HG03045 (cell line): ENCODE data around the gene WNT16.

Source experiments
- ATAC-seq: cut with Tn5 transposase; IDR thresholded peaks from one replicate; pipeline ENCODE4 v1.9.1; 2021; ENCODE audit warnings: mild to moderate bottlenecking, moderate library complexity; ENCODE audit not compliant: unreplicated experiment

WNT16 gene

DNA sequence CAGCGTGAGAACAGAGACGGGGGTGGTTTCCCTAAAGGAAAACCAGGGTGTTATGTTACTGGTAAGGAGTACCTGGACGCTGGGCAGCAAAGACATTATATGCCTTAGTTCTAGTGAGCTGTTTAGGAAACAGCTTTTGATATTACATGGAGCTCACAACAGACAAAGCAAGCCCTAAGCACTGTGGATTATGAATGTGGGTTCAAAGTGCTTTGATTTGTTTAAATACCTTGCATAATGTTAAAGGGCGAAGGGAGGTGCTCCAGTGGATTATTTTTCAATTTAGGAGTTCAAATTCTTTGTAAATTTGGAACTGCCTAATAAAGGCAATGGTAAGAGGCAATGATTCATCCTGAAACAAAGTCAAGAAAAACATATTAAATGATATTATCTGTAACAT, 13.8 kb downstream of the WNT16 start:
- ATAC-seq: no peak

DNA sequence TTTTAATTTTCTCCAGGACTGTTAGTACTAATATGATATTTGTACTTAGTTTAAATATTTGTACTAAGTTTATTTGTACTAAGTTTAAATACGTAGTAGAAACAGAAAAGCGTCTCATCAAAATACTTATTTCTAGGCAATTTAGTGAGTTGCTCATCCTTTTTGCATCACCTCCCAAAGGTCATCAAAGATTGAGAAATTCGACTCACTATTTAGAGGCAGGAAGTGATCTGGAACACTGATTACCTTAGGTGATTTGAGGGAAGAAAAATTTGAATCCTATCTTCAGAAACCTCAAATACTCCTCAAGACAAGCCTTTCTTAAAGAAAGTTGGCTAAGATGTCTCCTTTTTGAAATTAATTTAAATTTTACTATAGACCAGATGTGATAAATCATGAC, 14.5 kb downstream of the WNT16 start:
- ATAC-seq: no peak

DNA sequence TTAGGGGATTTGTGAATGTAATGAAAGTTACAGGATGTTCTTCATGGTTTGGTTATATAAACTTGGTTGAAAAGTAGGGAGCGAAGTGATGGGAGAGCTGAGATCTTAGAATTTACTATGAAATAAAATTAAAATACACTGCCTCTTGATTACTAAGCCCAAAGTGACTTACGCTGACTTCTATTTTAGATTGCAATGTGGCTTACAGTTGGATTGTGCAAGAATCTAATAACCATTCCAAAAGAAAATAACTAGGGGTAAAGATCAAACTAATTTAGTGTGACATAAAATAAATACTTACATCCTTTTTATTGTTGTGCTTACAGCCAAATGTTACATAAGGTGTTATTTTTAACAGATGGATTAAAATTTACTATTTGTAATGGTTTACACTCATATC, 15.3 kb downstream of the WNT16 start:
- no peak for ATAC-seq

DNA sequence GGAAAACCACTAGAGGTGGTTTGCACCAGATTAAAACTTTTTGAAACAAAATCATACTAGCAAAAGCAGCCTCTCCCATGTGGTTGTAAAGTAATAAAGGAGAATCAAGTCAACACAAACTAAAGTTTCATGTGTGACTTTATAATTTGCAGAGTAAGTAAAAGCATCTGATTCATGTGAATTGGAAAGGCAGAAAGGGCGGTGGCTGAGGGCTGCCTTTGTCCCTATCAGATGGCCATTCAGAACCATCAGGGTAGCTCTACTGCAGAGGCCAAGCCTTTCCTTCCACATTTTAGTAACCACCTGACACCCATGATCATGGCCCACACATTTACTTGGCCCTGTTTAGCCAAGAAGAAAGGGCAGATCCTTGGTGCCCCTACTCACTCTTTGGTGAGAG, 15.7 kb downstream of the WNT16 start:
- no peak for ATAC-seq

DNA sequence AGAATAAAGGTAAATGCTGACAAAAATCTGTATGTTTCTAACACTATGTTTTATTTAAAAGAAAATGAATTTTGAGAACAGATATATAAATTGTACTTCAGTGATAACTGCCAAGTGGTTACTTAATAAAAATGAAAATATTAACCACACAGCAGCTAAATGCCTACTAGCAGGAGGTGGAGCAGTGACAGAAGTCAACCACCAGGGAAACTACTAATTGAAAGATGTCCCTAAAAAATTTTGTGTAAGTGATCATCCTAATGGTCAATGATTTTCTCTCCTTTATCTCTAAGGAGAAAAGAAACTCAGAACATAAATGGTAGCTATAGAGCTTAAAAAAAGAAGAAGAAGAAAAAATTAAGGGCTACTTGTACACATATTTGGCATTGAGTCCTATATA, 22.9 kb downstream of the WNT16 start:
- ATAC-seq: no peak

DNA sequence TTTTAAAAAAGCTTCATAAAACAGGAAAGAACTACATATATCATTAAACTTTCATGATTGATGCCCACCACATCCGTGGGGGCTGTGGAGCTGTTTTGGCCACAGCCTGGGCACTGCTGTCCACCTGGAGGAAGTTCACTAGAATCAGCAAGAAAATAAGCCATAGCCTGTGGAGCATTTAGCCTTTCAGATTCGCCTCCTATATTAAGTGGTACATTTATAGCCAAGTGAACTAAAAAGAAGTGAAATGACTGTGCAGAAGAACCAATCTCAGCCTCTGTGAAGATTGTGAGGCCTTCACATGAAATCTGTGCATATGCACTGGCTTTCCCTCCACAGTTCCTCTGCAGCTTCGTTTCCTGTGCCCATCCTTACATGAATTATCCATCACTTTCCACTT, 23.5 kb downstream of the WNT16 start:
- ATAC-seq: no peak

DNA sequence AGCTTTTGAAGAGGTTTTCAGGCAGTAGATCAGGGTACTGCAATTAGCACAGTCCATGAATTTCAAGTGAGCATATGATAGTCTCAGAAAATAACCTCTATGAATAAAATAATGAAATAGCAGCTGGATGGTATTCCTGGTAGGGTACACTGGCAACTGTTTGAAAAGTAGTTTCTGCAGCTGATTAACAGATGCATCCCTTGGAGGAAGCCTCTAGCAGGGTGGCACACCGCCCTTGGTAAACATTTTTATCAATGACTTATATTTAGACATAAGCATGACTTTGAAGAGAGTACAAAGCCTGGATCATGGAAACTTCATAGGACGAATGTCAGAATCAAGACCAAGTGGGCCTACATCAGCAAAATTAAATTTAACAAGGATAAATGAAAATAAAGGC, 26.8 kb downstream of the WNT16 start:
- no peak for ATAC-seq

DNA sequence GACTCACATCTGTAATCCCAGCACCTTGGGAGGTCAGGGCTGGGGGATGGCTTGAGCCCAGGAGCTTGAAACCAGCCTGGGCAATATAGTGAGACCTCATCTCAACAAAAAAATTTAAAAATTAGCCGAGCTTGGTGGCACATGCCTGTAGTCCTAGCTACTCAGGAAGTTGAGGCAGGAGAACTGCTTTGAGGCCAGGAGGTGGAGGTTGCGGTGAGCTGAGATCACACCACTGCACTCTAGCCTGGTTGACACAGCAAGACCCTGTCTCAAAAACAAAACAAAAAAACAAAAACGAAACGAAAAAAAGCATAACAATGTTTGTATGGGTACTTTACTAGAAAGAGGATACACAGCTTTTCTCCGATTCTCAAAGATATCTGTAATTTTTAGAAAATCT, 31.8 kb downstream of the WNT16 start:
- no peak for ATAC-seq

DNA sequence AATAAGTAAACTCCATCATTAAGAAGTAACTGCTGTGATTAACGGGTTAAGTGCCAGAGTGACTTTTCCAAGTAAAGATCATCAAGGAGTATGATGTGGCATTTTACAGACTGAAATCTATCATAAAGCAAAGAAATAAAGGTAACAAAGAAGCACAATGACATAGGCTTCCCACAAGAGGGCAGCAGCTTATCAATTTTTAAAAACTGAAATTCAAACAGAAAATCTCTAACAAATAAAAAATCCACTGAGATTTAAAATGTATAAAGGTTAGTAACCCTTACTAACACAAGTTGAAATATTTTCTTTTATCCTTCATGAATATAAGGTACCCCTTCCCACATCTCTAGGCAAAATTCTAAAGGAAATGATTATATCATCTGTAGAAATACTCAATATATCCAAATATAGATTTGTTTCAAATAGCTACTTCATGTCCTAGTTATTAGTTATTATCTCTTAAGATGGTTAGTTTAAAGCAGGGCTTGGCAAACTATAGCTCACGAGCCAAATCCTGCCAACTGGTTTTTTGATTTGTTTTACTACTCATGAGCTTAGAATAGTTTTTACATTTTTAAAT, 38.1 kb downstream of the WNT16 start:
- no peak for ATAC-seq

DNA sequence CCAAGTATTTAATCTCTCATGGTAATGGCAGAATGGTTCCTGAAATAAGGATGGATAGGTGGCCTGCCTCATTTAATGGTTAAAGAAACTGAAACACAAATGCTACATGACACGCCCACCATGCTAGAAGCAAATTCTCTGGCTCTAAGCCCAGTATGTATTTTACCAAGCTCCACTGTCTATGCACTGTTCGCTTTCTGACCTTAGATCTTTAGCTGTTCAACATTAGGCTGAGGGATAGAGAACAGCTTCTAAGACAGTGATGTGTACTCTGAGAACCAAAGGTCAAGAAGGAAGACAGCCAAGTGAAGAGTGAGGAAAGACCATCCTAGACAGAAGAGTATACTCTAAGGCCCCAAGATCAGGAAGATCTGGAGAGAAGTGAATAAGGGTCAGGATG, 40.7 kb downstream of the WNT16 start:
- ATAC-seq: peak; percentile 47

DNA sequence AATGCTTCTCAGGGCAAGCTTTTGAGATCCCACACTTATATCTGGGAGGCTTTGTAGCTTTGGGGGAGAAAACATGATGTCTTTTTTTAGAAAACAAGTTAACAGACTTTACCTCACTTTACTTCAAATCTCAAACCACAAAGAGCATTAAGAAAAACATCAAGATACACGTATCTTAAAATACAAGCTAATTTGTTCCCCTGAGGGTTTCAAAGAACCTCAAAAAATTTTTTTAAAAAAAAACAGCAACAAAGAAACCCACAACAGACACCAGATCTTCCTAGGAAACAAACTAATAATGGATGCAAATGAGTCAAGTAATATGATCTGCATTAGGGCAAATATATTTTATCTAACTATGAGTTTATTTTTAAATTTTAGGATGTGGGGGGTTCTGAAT, 42.6 kb downstream of the WNT16 start:
- ATAC-seq: no peak

DNA sequence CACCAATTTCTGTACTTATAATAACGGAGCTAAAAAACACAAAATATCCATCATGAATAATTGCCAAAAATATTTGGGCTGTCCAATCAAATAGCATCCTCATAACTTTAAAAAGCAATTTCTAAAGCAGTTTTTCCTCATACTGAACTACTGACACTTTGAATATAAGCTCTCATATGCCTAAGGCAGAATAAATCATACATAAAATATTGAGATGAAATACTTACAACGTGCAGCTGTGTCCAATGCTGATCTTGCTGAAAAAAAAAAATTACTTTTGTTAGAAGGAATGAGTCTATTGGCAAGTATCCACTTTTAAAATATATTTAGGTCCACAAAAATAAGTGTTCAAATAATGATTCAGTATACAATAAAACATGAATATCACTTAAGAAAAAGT, 43.1 kb downstream of the WNT16 start:
- ATAC-seq: no peak

DNA sequence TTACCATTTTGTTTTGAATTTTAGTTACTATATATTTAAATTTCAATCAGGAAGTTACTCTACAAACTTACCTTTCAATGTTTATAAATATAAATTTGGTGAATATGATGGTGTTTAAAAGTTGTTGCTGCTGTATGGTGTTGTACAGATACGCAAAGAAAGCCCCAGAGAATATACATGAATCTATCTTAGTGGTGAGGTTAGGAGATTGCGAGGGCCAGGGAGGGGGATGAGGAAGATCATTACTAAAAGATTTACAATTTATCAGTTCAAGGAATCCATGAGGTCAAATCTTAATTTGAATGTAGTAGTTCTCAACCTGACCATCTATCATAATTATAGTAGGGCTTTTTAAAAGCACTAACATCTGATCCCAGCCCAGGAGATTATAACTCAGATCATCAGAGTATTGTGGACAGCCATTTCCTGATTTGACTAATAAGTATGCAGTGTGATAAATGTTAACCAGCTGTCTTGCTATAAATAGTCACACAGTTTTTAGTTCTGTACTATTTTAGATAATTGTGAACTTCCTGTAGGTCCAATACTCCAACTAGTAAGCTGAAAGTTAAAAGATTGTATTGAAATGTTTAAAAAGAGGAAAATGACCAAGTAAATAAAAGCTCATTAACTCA, 43.7 kb downstream of the WNT16 start:
- ATAC-seq: peak; percentile 85

DNA sequence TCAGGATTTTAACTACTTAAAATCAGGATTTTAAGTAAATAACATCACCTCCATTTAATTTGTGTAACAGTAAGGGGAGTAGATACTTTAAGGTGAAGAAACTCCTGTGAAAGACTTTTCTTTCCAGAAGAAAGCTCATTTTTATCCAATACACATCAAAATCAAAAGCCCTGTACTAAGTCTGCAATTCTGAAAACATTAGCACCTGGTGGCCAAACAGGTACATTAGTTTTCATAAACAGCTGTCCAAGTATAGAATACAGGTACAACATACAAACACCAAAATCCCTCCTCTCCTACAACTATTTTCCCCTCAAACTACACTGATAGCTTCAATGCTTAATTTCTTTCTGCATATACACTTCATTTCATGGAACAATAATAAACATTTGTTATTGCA, 44.4 kb downstream of the WNT16 start:
- ATAC-seq: no peak

DNA sequence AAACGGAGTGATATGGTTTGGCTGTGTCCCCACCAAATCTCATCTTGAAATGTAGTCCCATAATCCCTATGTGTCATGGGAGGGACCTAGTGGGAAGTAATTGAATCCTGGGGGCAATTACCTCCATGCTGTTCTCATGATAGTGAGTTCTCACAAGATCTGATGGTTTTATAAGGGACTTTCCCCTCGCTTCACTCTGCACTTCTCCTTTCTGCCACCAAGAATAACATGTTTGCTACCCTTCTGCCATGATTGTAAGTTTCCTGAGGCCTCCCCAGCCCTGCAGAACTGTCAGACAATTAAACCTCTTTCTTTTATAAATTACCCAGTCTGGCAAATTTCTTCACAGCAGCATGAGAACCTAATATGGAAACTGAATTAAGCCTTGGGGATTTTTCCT, 48.2 kb downstream of the WNT16 start:
- no peak for ATAC-seq

DNA sequence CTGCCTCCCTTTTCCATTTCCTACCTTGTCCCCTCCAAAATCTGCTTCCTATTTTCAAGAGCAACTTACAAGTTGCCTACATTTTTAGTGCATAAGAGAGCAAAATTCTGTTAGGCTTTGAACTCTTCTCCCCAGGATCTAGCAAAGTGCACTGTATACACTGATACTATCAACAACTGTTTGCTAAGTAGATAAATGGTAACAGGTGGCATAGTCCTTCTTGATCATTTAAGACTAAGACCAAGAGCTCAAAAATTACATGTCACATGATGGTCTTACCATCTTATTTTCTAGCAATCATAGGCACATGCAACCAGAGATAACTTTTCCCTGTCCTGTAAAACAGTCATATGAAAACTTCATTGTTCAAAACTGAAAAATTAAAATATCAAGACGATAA, 51.1 kb downstream of the WNT16 start:
- ATAC-seq: no peak

DNA sequence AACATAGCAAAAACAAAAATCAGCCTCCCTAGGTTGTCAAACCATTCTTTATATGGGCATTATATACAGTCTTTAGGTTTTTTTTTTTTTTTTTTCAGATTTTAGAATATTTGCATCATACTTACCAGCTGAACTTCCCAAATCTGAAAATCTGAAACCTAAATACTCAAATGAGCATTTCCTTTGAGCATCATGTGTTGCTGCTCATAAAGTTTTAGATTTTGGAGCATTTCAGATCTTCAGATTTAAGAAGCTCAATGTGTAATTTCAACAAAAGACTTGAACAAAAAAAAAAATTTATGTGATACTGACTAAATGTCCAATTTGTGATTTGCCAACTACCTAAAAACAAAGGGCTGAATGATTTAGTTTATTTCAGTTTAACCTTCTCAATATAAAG, 53.7 kb downstream of the WNT16 start:
- ATAC-seq: no peak

DNA sequence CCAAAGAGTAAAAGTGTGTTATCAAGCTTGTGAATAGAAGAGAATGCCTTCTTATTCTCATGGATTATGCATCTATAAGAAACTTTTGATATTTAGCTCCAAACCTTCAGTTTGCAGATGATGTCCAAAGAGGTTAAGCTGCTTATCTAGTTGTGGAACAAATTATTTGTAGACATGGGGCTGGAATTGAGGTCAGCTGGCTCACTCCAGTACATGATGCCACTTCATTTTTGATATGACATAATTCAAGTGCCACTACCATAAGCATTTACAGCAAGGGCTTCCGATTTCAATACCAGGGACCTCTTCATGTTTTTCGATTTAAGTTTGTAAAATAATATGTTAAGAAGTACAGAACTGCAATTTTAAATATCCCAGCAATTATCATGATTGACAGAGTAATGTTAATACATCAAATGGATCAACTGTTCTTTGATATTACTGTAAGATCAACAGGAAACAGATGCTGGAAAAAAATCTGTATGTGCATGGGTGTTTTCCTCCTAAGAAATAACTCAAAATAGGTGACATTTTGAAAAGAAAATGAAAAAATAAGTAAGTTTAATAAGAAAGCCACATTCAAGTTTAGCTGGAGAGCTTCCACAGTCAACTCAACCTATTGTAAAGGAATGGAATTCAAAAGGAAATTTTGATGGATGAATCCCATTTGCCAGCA, 54.6 kb downstream of the WNT16 start:
- no peak for ATAC-seq

DNA sequence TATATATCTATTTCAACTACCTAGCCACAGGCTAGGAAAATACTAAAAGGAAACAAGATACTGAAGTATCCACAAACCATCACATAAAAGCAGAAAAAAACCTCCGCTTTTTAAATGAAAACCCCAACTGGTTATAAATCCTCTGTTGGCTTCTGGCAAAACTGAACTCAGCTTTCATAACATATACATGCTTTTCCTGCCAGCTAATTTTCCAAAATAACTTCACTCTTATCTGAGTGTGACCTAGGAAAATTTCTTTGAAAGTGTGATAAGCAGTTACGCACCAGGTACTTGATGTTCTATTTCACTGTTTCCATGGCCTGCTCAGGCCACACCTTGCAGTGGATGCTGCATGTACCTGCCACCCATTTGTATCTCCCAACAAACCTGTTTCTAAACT, 55.5 kb downstream of the WNT16 start:
- ATAC-seq: no peak

DNA sequence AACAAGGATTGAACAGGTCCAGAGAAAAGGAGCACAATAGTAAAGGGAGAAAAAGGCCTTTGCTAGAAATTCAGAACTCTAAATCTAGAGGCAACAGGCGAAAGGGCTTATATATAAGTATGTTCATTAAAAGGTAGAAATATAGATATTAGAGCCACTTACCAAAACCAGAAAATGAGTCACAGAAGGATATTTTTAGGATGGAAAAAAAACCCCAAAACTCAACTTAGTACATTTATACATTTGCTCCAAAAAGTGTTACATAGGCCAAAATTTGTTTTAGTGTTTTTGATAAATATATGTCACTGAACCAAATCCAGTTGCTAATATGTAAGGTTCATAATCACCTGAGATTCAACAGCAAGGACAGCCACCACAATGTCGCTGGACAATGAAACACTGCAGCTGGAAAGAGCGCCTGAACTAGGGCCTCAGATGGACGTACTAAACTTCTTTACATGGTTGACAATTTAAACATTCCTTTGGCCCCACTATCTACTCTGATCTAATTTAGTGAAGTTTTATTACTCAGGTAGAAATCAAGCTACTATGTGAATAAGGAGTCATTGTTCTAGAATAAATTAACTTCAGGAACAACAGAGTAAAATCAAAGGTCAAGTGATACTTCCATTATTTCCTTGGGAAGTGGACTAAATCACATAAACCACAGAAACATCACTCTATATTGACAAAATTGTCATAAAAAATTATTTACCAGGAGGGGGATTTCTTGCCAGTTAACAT, 56.4 kb downstream of the WNT16 start:
- no peak for ATAC-seq

DNA sequence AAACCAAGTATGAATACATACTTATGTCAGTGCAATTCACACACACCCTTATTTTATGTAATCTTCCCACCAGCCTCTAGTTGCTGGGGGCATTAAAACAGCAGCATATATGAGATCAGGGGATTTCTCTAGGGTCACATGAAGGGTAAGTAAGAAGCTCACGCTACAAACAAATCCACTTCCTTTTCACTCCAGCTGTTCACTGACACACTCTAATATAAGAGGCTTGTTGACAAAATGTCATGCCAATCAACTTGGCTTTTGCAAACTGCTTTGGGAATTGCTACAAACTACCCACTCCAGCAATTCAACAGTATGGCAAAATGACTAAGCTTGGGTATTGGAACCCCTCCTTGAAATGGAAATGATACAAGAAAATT, 57.0 kb downstream of the WNT16 start:
- peak; percentile 96 for ATAC-seq

DNA sequence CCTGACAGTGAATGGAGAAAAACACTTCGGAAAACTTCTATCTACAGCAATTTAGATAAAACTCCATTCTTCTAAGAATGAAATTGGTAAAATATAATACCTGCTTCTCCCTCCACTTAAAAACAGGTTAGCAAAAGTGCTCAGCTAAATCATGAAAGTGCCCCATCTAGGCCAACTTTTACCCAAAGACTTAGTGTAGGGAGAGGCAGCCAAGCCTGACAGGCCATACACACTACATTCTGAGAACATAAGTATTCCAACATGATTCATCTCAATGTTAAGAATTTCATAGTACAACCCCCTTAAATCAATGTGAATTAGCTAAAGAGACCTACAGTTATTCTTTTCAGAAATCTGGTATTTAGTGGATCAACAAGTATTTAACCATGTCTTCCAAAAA, 60.1 kb downstream of the WNT16 start:
- no peak for ATAC-seq
